AG04449 (cell line): Measurements from ENCODE around the gene ZNF845.
"Not testable (repeated sequence)": the region's sequence is repeated elsewhere in the genome, so short reads cannot be mapped to it uniquely, and the experiment has no call there.

ENCODE experiments used
- CTCF ChIA-PET: fragments of 350-600 bp; formaldehyde crosslinking; extraction: SDS; loops from one replicate; lab custom pipeline; 2021; ENCODE audit warnings: antibody characterized with exemption; lab: Yijun Ruan, JAX
- POLR2A ChIA-PET: fragments of 400-600, 350-600 bp; formaldehyde crosslinking; extraction: SDS; loops from one replicate; lab custom pipeline; 2020; ENCODE audit warnings: antibody characterized with exemption, inconsistent platforms; lab: Yijun Ruan, JAX
- DNase-seq: peaks from one replicate; pipeline ENCODE4 v3.0.0-alpha.2; 2010; ENCODE audit warnings: low read depth, low spot score
- H3K4me3 ChIP-seq: 2 replicates; pipeline ENCODE4 v1.5.1; 2011; ENCODE audit warnings: low read depth, mild to moderate bottlenecking, control low read depth, low read length
- TF ChIP-seq, protein P1 (sequence below): IDR thresholded peaks from one replicate; pipeline ENCODE4 v1.5.1; 2011; ENCODE audit warnings: mild to moderate bottlenecking, moderate library complexity, low read length, control low read depth, inconsistent platforms; ENCODE audit not compliant: insufficient read depth; ENCODE audit errors: missing control alignments

ZNF845 gene

DNA sequence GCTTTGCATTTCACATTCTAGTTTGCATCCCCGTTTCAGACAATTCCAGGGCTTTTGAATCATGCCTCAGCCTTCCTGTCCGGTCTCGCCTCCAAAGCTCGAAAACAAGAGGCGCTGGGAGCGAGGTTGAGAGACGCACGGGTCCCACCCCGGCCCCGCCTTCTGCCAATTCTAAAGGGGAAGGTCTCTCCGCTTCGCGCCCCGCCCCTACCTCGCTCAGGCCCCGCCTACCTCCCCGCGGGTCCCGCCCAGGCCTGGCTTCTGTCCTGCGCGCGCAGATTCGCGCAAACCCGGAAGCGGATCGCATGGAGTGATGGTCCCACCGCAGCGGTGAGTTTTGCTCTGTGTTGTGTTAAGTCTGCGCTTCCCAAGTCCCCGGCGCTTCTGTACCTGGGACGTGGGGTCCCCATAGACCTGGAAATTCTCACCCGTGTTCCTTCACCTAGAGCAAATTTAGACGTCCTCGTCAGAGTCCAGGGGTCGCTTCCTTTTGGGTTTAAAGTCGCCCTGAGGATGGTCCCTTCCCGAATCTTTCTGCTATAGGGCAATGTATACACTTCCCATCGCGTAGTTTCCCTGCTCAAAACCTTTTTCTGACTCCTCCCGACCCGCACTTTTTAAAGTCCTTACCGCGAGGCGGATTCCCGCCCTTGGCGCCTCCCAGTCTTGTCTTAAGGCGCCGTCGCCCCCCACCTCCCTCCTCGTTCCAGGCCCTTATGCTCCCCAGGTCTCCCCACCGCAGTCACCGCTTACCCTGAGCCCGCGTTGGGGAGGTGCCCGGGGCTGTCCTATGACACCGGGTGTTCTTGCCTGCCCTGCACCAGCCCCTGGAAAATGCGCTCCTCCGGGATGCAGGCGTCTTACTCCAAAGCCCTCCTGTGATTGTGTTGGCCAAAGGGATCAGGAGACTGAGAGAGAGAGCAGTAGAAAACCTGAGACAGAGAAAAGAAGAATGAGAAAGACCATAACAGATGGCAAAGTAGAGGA, at the start of gene ZNF845:
TSS of gene ZNF845 (plus strand) at position 287 of the 987 bp plus-strand sequence. CDS start 7,559 bp downstream, outside the sequence.
- CTCF ChIA-PET = no interaction called here
- peak within 1 kb of the TSS; percentile 83 for H3K4me3 ChIP-seq
- peak; percentile 45 for DNase-seq
- POLR2A ChIA-PET = no interaction called here
- TF ChIP-seq, protein P1, sequence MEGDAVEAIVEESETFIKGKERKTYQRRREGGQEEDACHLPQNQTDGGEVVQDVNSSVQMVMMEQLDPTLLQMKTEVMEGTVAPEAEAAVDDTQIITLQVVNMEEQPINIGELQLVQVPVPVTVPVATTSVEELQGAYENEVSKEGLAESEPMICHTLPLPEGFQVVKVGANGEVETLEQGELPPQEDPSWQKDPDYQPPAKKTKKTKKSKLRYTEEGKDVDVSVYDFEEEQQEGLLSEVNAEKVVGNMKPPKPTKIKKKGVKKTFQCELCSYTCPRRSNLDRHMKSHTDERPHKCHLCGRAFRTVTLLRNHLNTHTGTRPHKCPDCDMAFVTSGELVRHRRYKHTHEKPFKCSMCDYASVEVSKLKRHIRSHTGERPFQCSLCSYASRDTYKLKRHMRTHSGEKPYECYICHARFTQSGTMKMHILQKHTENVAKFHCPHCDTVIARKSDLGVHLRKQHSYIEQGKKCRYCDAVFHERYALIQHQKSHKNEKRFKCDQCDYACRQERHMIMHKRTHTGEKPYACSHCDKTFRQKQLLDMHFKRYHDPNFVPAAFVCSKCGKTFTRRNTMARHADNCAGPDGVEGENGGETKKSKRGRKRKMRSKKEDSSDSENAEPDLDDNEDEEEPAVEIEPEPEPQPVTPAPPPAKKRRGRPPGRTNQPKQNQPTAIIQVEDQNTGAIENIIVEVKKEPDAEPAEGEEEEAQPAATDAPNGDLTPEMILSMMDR = no peak

DNA sequence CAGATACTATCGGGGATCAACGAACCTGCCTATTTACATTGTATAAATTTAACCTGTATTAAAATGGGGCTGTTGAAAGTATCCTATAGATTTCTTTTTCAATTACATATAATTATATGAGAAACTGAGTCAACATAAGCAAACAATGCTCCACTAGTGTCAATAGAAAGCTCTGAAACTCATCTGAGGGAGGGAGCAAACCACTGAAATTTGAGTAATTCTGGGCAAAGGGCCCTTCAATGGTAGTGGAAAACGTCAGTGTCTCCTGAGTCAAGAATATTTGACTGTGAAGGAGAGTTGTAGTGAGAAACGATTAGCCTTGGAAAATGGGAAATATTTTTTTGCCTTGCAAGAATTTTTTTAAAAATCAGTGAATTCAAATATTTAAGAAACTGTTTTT, 48.5 kb upstream of the ZNF845 start:
- no peak for DNase-seq
- ChIA-PET POLR2A (no interaction called here), CTCF (no interaction called here)
- TF ChIP-seq, protein P1 = no peak
- H3K4me3 ChIP-seq = no peak overlapping the region

DNA sequence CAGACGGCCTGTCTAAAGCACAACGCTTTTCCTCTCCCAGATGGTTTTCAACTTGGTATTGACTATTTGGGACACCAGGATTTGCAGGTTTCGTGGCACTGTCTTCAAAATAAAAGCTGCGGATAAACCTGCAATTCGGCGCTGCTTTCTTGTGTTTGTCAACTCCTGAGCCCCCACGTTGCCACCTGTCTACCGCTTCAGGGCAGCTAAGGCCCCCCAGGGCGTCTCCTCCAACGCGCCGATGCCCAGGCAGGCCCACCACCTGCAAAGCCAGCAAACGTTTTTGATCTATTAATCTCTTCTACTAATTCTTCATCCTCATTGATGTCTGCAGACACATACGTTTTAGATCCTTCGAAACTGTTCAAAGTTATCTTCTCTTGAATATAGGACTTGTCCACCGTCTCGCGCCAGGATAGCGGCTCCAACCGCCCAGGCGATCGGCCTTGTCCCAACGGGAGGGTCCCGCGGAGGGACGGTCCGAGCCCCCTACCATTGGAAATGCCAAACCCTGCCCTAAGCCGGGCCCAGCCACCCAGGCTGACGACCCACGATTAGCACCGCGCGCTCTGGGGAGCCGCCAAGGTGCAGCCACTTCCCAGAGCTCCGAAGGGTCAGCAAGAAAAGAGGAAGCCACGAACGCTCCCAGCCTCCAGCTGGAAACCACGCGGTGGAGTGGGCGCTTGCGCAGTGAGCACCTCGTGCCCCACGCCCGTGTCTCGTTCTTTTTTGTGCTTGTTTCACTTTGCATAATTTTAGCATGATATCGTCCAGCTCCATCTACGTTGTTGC, 42.6 kb upstream of the ZNF845 start:
- CTCF ChIA-PET = interaction anchor here (1.4 kb wide), 1 partner anchor 20 kb away, joined by 3 read pairs; no protein-coding TSS in a partner anchor
- TF ChIP-seq, protein P1 = no peak
- no peak for DNase-seq
- H3K4me3 ChIP-seq = no peak overlapping the region
- POLR2A ChIA-PET = no interaction called here

DNA sequence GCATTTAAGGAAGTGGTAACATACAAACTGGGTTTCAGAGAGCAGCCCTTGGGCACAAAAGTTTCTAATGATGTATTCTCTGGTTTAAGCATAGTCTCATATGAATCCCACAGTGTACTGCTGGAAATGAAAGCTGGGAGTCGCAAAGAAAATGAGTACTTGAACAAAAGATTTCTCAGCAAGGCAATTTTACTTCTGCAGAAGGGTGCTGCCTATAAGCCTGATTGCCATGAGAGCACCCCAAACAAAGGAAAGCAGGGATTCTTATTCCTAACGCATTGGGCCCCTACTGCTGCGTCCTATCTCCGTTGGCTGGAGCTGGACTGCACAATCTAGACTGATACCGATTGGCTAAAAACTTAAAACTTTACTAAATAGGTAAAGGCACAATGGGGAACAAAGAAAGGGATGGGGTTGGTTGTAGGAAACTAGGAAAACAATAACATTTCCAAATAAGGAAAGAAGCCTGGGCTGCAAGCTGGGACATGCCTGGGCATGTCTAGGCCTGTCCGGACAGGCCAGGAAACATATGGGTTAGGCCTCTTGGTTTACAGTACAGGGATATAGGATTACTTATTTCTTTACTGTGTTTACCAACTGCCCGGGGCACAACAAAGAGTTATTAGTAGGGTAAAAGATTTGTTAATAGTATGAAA, 38.6 kb upstream of the ZNF845 start:
- TF ChIP-seq, protein P1 = no peak
- no peak for DNase-seq
- no peak overlapping the region for H3K4me3 ChIP-seq
- CTCF ChIA-PET = no interaction called here
- POLR2A ChIA-PET = no interaction called here

DNA sequence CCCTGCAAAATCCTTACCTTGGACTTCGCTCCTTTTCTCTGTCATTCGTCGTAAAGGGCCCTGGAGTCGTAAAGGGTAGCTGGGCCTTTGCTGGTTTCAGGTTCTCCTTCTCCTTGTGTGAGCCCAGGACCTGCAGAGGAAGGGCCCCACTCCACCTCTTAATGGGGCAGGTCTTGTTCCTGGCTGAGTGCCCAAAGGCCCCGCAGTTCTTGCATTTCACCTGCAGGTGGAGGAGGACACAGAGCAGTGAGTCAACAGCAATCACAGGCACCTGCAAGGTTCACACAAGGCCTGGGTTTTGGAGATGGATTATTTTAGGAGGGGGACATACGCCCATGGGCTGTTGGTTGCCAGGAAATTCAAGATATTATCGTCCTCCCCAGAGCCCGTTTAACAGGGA, 32.2 kb upstream of the ZNF845 start:
- H3K4me3 ChIP-seq, DNase-seq, POLR2A ChIA-PET, CTCF ChIA-PET: not testable (repeated sequence)

DNA sequence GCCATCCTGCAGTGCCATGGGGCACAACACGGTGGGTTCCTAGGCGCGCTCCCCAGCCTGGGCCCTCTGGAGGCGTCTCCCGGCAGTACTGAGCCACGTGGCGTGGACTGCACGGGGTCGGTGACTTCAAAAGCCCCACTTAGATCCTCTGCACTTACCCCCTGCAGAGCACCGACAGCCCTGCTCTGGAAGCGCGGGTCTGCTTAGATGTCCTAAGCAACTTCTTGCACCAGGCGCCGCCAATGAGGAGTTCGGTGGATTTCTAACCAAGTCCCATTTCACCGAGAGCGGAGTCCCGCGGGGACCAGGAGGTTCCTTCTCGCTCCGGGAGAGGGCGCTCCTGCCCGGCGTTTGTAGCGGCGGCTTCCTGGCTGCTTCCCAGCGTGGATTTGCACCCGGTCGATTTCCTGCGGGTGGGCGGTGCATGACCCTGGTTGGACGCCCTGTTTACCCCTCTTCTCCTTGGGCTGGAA, 25.2 kb upstream of the ZNF845 start:
- DNase-seq = no peak
- no peak overlapping the region for H3K4me3 ChIP-seq
- TF ChIP-seq, protein P1 = peak; percentile 13
- CTCF ChIA-PET = no interaction called here
- POLR2A ChIA-PET = no interaction called here
